HG03159 (cell line): Measurements from ENCODE around the gene DNASE1L2.

Experiments used
- ATAC-seq: cut with Tn5 transposase; IDR thresholded peaks from one replicate; pipeline ENCODE4 v1.9.1; 2021; ENCODE audit warnings: mild to moderate bottlenecking, moderate library complexity; ENCODE audit not compliant: unreplicated experiment

The DNASE1L2 gene, protein sequence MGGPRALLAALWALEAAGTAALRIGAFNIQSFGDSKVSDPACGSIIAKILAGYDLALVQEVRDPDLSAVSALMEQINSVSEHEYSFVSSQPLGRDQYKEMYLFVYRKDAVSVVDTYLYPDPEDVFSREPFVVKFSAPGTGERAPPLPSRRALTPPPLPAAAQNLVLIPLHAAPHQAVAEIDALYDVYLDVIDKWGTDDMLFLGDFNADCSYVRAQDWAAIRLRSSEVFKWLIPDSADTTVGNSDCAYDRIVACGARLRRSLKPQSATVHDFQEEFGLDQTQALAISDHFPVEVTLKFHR

DNA sequence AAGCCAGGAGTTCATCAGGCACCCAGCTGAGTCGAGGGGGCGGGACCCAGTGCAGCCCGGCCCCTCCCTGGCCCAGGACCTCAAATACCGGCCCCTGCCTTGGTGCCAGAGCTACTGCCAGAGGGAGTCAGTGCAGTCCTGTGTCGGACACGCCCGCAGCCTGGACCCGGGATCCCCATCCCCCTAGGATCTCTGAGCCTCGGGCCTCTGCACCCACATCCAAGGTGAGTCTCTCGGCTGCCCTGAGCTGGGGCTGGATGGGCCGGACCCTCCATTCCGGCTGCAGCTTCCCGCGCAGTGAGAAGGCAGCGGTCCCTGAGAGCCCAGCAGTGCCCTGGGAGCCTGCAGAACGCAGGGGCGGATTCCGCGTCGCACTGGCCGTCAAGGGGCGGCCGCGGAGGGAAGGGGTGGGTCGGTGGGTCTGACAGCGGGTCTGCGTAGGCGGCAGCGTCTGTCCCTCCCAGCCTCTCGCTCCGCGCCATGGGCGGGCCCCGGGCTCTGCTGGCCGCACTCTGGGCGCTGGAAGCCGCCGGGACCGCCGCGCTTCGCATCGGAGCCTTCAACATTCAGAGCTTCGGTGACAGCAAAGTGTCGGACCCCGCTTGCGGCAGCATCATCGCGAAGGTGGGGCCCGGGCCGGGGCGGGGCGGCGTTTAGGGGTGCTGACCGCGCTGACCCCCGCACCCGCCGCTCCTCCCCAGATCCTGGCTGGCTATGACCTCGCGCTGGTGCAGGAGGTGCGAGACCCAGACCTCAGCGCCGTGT lies at the start of gene DNASE1L2:
Gene DNASE1L2 (plus strand): TSS at position 108 of the 765 bp plus-strand sequence. CDS start 373 bp downstream, at position 481.
- no peak for ATAC-seq

DNA sequence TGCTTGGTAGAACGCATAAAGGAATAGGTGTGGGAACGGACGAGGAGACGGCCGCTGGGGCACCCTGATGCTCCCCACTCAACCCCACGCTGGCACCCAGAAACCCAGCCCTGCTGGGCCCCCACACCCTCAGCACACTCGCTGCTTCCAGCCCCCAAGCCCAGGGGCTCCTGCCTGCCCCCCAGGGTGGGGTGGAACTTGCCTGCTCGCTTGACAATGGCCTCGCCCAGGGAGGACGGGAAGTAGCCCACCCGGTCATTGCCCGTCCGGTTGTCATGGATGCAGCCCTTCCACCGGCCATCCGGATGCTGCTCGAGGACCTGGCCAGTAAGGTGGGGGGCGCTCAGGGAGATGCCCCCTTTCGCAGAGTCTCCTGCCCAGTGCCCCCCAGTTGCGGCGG lies 49.7 kb upstream of the DNASE1L2 start:
- no peak for ATAC-seq

DNA sequence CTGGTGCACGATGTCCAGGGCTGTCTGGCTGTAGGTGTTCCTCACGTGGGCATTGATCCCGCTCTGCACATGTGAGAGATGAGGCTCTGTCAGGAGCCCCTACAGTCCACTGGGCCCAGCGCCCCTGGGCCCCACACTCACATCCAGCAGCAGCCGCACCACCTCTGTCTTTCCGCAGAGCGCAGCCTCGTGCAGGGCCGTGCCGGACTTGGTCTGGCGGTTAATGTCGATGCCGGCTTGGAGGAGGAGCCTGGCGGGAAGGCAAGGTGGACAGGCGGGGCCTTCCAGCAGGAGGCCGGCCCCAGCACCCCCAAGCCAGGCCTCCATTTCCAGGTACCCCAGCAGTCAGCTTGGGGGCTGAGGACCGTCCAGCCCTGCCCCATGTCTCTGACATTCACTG lies 49.0 kb upstream of the DNASE1L2 start:
- ATAC-seq, result no peak

DNA sequence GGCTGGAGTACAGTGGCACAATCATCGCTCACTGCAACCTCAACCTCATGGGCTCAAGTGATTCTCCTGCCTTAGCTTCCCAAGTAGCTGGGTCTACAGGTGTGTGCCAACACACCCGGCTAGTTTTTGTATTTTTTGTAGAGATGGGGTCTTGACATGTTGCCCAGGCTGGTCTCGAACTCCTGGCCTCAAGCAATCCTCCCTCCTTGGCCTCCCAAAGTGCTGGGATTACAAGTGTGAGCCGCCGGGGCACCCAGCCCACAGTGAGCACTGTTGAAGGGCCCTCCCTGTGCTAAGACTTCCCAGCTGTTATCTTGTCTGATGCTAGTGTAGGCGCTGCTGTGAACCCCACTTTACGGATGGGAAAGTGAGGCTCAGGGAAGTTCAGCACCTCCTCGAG lies 47.8 kb upstream of the DNASE1L2 start:
- no peak for ATAC-seq

DNA sequence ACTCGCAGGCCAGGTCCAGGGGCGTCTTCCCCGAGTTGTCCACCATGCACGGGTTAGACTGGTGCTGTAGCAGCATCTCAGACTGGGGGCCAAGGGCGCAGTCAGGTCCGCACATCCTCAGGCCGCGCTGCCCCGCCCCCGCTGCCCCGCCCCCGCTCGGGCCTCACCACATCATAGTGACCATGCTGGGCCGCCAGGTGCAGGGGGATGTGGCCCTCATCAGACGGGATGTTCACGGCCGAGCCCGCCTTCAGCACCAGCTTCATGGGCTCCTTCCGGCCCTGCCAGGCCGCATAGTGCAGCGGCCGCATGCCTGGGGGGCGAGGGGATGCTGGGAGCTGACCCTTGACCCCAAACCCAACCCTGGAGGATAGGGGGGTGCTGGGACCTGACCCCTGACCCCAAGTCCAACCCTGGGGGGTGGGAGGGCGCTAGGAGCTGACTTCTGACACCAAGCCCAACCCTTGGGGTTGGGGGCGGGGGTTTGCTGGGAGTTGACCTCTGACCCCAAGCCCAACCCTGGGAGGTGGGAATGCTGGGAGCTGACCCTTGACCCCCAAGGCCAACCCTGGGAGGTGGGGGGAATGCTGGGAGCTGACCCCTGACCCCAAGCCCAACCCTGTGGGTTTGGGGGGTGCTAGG lies 46.9 kb upstream of the DNASE1L2 start:
- no peak for ATAC-seq

DNA sequence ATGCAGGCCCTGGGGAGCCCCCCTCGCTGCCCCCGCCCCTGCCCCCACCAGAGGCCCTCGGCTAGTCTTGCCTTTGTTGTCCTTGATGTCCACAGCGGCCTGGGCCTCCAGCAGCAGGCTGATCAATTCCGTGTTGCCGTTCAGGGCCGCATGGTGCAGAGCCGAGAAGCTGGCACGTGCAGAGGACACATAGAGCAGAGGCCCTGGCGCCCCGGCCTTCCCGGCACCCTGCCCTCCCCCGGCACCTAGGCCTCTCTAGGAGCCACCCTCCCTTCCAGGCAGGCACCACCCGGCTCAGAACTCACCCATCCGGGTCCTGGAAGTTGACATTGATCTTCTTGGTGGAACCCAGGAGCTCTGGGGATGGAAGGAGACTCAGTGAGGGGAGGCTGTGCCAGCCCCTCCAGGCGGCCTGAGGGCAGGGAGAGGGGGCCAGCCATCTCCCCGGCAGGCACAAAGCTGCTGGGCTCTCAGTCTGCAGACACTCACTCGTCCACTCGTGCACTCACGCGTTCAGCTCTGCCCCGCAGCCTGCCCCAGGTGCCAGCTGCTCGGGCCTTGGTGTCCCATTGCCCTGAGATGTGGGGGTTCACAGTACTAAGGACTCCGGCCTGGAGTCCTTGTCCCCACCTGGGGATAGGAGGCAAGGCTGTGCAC lies 46.1 kb upstream of the DNASE1L2 start:
- no peak for ATAC-seq

DNA sequence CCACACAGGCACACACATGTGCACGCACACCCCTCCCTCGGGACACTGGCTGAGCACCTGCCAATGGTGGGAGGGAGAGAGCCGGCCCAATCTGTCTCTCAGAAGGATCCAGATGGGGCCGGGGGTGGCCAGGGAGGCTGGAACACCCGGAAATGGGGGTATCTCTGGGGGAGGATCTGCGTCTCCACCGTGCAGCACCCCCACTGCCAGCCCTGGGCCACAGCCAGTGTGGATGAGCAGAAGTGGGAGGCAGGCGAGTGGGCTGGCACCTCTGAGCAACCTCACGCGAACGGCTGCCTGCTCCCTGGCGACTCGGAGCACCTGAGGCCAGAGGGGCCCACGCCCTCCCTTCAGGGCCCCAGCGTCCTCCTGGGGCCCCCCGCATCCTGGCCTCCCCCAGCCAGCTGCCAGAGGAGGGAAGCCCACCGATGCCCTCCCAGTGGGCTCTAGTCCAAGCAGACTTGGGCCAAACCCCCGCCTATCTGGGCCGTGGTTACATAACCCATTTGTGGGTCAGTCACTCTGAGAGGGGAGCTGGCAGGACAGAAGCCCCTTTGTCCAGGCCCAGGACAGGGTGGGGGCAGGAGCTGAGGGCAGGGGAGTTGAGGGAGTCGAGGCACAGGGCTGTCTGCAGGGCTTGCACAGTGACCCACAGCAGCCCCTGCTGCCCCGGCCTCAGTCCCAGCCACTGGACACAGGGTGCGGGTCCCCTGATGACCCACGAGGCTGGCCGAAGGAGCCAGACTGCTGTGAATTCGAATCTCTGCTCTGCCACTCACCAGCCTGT lies 45.4 kb upstream of the DNASE1L2 start:
- no peak for ATAC-seq

DNA sequence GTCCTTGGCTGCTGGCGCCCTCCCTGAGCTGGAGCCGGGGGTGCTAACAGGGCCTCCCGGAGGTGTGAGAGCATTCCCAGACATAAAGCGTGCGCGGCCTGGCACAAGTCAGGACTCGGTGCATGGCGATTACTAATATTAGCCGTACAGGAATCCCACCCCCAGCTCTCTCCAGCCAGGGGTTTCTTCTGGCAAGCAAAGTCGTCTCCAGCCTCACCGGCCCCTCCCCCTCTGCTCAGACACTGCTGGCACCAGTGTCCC lies 44.9 kb upstream of the DNASE1L2 start:
- ATAC-seq, result no peak

DNA sequence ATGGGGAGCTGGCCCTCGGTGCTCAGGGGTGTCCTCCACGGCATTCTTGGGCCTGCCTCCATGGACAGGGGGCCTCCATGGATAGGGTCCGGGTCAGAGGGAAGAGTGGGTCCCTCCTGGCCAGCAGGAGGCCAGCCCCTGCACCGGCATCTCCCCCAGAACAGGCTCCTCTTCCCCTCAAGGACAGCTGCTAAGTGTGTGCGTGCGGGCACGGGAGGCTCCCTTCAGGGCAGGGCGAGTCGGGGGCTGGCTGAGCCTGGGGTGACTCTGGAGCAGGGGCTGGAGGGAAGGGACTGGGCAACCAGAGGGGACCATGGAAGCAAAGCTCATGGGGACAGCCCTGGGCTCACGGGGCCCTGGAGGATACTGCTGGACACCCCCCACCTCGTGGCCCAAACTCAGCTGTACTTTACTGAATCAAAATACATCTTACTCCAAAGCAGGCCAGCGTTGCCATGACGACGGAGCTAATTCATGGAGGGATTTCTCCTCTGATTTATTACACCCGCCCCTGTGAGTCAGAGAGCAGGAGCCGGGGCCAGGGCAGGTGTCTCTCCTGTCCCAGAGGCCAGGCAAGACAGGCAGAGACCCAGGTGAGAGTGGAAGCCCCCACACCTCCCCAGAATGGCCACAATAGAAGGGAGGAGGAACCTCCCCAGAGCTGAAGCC lies 41.9 kb upstream of the DNASE1L2 start:
- ATAC-seq, result no peak

DNA sequence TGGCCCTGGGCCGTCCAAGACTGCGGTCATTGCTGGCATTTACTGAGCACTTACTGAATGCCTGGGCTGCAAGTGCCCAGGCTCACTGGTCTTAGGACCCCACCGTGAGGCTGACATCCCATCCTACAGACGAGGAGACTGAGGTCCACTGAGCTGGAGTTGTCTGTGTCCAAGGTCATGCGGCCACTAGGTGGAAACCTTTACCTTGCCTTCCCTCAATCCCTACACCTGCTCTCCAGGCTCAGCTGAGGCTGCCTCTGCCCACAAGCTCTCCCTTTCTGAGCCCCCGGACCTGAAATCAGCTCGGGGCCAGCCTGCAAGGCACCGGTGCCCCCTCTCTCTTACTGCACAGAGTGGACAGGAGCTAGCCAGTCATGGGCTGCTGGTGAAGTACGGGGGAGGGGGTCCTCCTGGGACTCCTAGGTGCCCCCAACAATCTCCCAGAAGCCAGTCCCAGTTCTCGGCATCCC lies 41.4 kb upstream of the DNASE1L2 start:
- ATAC-seq, result no peak

DNA sequence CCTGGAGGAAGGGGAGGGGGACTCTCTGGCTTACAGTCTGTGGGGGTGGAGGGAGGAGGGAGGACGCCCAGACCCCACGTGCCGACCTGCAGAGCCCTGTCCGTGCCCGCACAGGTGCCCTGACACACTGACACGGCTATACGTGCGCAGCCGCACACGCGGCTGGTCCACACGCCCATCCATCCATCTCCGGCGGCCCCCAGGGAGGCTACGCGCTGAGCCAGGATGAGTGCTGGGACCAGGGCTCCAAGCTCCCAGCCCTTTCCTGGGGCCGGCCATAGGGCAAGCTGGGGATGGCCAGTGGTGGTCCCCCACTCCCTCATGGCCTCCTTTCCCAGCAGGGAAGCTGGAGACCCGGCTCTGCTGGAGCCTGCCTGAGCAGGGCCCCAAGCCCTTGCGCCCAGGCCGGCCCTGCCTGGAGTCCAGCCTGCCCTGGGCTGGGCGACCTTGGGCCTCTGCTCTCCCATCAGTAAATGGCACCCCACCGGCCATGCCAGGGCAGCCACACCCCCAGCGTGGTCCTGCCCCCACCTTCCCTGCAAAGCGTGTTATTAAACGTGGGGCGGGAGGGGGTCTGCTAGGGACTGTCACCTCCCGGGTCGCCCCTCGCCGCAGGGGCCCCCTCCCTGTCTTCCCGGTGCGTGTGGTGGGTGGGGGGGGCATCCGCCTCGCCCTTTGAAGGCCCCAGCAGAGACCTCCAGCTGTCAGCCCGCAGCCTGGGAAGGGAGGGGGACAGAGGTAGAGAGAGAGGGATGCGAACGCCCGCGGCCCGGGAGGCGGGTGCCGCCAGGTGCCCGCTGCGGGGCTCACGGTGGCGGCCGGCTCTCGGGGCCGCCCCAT lies 40.7 kb upstream of the DNASE1L2 start:
- no peak for ATAC-seq

DNA sequence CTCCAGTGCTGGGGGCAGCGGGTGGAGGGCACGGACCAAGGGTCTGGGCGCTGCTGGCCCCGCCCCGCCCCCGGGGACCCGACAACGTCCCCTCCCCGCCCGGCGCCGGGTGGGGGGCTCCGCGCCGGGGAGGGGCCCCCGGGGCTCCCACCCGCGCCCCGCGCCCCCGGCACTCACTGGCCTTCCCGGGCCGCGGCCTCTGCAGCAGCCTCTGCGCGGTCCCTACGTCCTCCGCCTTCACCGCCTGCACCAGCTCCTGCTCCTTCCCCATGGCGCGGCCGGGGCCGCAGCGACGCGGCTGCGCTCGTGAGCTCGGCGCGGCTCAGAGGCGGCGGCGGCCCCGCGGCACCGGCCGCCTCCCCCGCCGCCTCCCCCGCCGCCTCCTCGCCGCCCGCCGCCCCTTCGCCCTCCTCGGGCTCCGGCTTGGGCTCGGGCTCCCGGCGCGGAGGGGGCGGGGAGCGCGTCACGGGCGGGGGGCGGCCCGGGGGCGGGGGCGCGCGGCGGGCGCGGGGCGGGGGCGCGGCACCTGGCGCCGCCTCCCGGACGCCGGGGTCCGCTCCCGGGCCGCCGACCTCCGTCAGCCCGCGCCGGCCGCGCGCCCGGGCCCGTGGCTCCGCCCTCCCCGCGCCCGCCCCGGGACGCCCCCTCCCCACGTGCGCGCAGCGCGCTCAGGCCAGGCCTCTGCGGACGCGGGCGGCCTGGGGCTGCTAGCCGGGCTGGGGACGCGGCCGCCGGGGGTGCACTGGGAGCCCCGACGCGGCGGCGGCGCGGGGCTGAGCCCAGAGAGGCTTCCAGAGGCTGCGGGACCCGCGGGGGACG lies 39.9 kb upstream of the DNASE1L2 start, which contains the start of gene CASKIN1:
Gene CASKIN1 (minus strand): TSS at position 444 of the 819 bp plus-strand sequence. CDS start 173 bp downstream, at position 271.
- no peak for ATAC-seq

DNA sequence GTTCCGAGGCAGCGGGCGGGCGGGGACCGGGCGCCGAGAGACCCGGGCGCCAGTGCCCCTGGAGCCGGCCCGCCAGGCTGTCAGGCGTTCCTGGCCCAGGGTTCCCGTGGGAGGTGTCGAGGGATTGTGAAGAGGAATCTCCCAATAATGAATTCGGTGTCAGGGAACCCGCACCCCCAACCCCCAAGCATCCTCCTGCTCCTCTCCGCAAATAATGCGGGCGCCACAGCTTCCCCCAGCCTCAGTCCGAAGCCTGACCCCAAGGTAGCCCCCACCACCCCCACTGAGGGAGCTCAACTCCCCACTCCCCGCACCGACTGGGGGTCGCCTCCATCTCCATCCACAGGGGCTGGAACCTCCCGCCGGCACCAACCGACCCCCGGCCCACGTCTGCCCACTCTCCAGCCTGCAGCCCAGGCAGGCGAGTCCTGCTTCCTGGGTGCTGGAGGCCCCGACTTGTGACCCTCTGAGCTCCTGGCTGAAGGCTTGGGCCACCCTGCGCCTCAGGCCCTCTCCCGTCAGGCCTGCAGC lies 39.2 kb upstream of the DNASE1L2 start:
- ATAC-seq, result no peak

DNA sequence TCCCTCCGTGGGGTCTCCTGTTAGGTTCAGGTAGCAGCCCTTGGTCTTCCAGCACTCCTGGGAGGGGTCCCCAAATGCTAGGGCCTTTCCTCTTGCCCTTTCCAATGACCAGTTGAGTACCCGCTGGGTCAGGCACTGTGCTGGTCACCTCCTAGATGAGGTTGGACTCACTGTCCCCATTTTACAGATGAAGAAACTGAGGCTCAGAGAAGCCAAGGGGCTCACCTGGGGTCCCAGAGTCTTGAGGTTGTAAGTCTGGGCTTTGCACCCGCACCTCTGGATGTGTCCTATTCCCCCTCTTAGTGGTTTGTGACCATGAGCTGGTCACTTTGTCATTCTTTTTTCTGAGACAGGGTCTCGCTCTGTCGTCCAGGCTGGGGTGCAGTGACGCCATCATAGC lies 38.5 kb upstream of the DNASE1L2 start:
- ATAC-seq, result no peak

DNA sequence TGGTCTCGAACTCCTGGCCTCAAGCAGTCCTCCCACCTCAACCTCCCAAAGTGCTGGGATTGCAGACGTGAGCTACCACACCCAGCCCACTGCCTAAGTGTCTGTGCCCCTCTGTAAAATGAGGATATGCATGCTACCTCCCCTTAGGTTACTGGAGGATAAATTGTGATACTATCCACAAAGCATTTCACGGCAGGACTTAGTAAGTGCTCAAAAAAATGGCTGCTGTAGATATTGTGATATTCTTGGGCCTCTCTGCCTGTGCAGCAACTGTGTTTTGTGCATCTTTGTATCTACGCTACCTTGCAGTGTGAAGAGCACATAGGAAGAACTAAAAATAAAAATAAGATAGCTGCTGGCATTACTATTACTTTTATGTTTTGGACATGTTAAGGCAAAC lies 38.0 kb upstream of the DNASE1L2 start:
- ATAC-seq, result no peak

DNA sequence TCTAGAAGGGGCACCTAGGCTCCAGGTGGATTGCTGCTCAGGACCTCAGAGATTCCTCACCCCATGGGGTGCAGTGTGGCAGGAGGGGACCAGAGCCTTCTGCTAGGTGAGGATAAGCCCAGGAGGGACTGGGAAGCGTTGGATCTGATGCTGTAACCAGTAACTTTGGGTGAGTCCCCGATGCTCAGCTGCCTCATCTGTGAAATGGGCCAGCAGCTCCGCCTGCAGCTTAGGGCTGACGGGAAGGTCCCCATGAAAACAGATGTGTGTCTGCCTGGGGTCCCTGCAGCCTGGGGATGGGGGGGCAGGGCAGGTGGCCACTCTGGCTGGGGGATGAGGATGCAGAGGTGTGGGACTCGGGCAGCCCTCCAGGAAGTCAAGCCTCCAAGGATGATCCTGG lies 37.1 kb upstream of the DNASE1L2 start:
- ATAC-seq, result no peak

DNA sequence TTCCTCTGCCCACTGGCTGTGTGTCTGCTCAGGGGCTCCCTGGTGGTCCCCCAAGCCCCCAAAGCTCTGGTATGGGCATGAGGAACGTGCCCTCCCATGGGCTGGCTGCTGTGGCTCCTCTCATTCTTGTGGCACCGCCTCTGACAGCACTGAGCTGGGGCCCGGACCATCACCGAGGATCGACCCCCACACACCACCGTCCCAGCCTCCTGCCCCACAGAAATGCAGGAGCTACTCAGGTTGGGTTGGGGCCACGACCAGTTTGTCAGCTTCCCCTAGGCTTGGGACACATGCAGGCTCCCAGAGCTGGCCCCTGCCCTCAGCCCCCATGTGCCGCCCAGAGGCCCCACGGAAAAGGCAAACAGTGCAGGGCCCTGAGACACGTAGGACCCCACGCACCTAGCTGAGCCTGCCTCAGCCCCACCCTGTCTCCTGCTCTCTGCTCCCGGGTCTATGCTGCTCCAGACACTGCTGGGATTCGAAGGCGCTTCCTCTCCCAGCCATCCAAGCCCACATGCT lies 36.6 kb upstream of the DNASE1L2 start:
- ATAC-seq, result no peak

DNA sequence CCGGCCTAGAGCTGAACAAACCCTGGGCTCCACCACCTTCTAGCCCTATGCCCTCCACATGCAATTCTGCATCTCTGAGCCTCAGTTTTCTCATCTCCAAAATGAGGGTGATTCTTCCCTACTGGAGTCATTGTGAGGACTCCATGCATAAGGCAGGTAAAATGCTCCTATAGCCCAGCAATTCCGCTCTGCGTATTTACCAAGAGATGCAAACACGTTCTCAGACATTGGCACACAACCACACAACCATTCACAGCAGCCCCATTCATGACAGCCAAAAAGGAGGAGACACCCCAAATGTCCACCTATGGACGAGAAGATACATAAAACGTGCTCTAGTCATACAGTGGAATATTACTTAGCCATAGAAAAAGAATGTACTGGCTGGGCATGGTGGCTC lies 35.9 kb upstream of the DNASE1L2 start:
- ATAC-seq, result no peak
